Heart left ventricle (tissue), 13 donors: ENCODE results near the gene DLX2.

Source experiments
- POLR2A ChIP-seq, 2 donors: fragments of 450-650 bp; IDR thresholded peaks; one replicate each; pipeline ENCODE4 v1.6.1; 2017; ENCODE audit warnings: antibody characterized with exemption in 2 of 2, mild to moderate bottlenecking in 2 of 2, moderate library complexity in 2 of 2
- TF ChIP-seq, protein P1 (sequence below), 12 donors: fragments of 200-600 bp; sonication (generic) in 4 of 12; IDR thresholded peaks; one replicate each; pipeline versions ENCODE4 v1.5.0 to v1.8.0; 2018 to 2022; ENCODE audit warnings: antibody characterized with exemption in 12 of 12, mild to moderate bottlenecking in 5 of 12
- donor health status: ischemic (EF 13 %, LVEDD 7.1; RV severe dilation, severe dysfunction).
- donor health status: DM: no; HTN: yes; CAD: no.
- donor health status: DM: no; HTN: no; CAD: no.
- donor health status: ischemic (EF 25% LVEDD 6.9; RV normal size, moderate dysfunction).
- donor health status: ischemic (EF 25% LVEDD 5.7; RV mildly dilated, moderate dysfunction).
- donor health status: ischemic (EF 35%, LVEDD 5.7; RV mildly dilated, moderate dysfunction).
- donor health status: nonischemic (EF 11% LVEDD 7.7; RV severe dilation, severe dysfunction).
- donor health status: DM: yes; HTN: yes; CAD: no.
- donor health status: PGD.
- donor health status: ischemic (EF 29% LVEDD 5.4; RV normal size, mild dysfunction).
- donor health status: nonischemic (EF 23%, LVEDD 6.1; RV moderate dilation, normal function).

DNA sequence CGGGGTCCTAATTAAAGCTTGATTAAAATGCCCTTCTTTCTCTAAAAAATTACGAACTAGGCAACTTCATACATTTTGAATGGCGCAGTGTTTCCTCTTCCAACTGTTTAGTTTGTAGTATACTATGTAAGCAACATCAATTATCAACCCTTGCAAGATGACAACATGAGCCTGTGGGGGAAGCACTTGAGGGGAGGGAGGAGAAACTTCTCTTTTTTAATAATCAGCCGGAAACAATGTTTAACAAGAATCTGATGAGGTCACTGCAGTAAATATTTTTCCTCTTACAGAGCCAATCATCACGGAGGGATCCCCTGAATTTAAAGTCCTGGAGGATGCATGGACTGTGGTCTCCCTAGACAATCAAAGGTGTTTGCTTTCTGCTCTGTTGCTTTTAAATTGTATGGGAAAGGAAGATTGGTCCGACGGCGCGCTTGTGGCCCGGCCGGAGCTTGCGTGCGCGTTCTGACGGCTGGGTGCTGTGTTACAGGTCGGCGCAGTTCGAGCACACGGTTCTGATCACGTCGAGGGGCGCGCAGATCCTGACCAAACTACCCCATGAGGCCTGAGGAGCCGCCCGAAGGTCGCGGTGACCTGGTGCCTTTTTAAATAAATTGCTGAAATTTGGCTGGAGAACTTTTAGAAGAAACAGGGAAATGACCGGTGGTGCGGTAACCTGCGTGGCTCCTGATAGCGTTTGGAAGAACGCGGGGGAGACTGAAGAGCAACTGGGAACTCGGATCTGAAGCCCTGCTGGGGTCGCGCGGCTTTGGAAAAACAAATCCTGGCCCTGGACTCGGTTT lies 22.7 kb downstream of the DLX2 start:
- TF ChIP-seq, protein P1, sequence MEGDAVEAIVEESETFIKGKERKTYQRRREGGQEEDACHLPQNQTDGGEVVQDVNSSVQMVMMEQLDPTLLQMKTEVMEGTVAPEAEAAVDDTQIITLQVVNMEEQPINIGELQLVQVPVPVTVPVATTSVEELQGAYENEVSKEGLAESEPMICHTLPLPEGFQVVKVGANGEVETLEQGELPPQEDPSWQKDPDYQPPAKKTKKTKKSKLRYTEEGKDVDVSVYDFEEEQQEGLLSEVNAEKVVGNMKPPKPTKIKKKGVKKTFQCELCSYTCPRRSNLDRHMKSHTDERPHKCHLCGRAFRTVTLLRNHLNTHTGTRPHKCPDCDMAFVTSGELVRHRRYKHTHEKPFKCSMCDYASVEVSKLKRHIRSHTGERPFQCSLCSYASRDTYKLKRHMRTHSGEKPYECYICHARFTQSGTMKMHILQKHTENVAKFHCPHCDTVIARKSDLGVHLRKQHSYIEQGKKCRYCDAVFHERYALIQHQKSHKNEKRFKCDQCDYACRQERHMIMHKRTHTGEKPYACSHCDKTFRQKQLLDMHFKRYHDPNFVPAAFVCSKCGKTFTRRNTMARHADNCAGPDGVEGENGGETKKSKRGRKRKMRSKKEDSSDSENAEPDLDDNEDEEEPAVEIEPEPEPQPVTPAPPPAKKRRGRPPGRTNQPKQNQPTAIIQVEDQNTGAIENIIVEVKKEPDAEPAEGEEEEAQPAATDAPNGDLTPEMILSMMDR (IDR thresholded peaks at IDR 0.05) = no peak
- no peak for TF ChIP-seq POLR2A (IDR thresholded peaks at IDR 0.05)
